Measurements from ENCODE around the gene TSPAN13.
"Not testable (repeated sequence)": the region's sequence is repeated elsewhere in the genome, so short reads cannot be mapped to it uniquely, and the experiment has no call there.

Gene TSPAN13

DNA sequence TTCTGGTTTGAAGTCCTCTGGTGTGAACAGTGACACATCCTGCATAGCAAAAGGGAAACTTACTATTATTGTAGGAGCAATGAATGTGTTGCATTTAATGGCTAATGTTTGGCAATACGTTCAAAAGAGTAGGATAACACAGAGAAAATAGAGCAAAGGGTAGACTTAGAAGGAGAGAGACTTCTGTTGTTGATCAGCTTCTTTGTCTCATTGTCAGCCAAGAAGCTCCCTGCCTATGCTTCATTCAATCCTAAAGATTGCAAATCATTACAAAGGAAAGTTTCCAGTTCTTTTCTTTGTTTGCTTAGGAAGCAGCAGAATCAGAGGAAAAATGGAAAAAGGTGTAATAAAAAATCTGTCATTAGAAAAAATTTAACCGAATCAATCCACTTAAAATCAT is 7.9 kb upstream of the TSPAN13 start:
- H3K4me3 ChIP-seq (ENCODE audit: low read length): no peak overlapping the region

DNA sequence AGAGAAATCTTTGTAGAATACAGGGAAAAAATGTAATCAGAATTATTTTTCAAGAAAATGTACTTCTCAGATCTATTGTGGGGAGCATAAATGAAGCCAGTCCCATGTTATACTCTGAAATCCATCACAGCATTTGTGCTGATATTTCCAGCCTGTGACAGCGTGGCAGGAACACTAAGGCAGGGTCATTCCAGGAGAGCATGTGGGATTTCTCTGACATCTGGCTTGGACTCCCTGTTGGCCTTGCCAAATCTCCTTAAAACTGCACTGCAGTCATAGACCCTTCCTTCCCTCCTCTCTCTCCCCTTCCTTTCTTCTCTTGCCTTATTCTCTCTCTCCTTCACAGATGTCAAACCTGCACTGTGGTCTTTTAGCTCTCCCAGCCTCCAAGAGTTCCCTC is 6.5 kb upstream of the TSPAN13 start:
- H3K4me3 ChIP-seq (ENCODE audit: low read length): no peak overlapping the region
- no peaks in the 10 kb centered on the region for H3K27me3 ChIP-seq (ENCODE audit: insufficient read depth, low read length)
- peaks cover 25% of the 10 kb centered on the region for H3K4me1 ChIP-seq (ENCODE audit: insufficient read depth, low read length)
- no peaks in the 10 kb centered on the region for H3K36me3 ChIP-seq (ENCODE audit: insufficient read depth, low read length)
- no peaks in the 10 kb centered on the region for H3K9me3 ChIP-seq (ENCODE audit: low read length)
- H2AFZ ChIP-seq (ENCODE audit: low read depth, low read length): no peak overlapping the region

More for the DNA sequence above, 7.9 kb upstream of the TSPAN13 start:
- H3K9me3 ChIP-seq (ENCODE audit: low read length): no peaks in the 10 kb centered on the region
- H3K4me1 ChIP-seq (ENCODE audit: insufficient read depth, low read length): peaks cover 25% of the 10 kb centered on the region
- no peaks in the 10 kb centered on the region for H3K36me3 ChIP-seq (ENCODE audit: insufficient read depth, low read length)
- peak overlapping the region; percentile 7 for H2AFZ ChIP-seq (ENCODE audit: low read depth, low read length)
- no peaks in the 10 kb centered on the region for H3K27me3 ChIP-seq (ENCODE audit: insufficient read depth, low read length)

DNA sequence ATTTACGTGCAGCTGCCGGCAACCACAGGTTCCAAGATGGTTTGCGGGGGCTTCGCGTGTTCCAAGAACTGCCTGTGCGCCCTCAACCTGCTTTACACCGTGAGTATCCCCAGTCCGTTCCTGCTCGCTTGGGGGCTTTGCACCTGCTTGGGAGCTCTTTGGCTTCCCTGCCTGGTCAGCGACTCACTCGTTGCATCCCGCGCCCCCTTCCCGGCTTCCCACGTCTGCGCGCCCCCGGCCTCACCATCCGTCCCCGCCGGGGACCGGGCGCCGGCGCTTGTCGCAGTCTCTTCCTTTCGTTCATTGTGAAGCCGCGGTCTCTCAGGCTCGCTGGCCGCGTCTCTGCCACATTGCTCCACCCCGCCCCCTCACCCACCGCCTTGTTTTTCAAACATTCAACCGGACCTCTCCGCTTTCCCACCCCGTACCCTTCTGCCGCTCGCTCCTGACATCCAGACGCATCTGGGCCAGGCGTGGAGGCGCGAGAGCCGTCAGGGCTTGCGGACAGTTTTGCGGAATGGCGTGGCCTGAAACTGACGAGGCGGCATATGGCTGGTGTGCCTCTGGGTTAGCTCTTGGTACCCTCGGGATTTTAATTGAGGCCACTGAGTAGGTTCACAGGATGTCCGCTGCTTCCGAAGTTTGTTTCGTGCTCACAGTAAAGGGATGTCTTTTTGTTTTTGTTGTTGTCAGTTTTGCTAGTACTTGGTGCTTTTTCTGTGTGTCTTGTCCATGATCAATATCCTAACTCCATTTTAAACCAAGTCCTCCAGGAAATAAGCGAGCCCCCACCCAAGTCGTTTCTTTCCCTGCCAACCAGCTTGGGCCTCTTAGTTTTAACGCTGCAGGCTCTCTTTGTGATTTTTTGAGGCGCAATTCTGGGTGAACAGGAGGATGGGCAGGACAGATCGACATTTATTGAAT is 639 bp downstream of the TSPAN13 start:
- Histone ChIP-seq H3K9me3 (ENCODE audit: low read length) (peaks cover 2% of the 10 kb centered on the region), H3K36me3 (ENCODE audit: insufficient read depth, low read length) (no peaks in the 10 kb centered on the region), H3K27me3 (ENCODE audit: insufficient read depth, low read length) (no peaks in the 10 kb centered on the region), H2AFZ (ENCODE audit: low read depth, low read length) (peak overlapping the region; percentile 65), H3K4me1 (ENCODE audit: insufficient read depth, low read length) (peaks cover 13% of the 10 kb centered on the region), H3K4me3 (ENCODE audit: low read length) (peak overlapping the region; percentile 80)

DNA sequence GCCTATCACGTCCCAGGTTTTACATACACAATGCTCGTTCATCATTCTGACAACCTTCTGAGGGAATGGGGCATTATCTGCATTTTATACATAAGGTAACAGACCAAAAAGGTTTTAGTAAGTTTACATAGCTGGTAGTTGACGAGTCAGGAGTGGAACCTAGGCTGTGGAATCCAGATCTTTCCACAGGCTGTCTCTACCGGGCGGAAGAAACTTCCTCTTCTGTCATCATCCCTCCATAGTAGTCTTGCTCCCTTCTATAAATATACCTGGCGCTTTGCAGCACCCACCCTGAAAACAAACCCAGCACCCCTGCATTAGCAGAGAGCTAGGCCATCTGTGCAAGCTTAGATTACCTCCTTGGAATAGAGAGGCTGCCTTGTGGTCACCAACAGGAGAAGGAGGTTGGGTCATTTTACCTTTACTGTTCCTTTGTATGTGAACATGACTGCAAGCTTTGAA is 1.3 kb downstream of the TSPAN13 start:
- Histone ChIP-seq H3K4me3 (ENCODE audit: low read length) (peak overlapping the region; percentile 80), H2AFZ (ENCODE audit: low read depth, low read length) (peak overlapping the region; percentile 65), H3K4me1 (ENCODE audit: insufficient read depth, low read length) (peaks cover 13% of the 10 kb centered on the region), H3K36me3 (ENCODE audit: insufficient read depth, low read length) (no peaks in the 10 kb centered on the region), H3K27me3 (ENCODE audit: insufficient read depth, low read length) (no peaks in the 10 kb centered on the region), H3K9me3 (ENCODE audit: low read length) (peaks cover 3% of the 10 kb centered on the region)

DNA sequence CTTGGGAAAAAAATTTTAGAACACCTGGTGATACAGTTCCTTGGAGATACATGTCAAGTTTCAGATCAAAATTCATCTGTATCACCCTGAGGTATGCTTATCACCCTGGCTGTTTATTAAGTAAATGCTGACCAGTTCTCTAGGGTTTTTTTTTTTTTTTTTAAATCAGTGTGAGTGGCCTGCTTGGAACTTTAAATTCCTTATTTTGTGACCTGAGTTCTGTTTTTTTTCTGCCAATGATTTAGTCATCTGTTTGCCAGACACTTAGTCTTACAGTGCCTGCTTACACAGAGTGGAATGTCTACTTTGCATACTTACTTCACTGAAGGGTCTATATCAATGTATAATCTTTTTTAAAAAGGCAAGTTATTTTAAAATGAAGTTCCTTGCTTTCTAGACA is 1.8 kb downstream of the TSPAN13 start:
- Histone ChIP-seq H3K4me1 (ENCODE audit: insufficient read depth, low read length) (peaks cover 13% of the 10 kb centered on the region), H3K27me3 (ENCODE audit: insufficient read depth, low read length) (no peaks in the 10 kb centered on the region), H3K4me3 (ENCODE audit: low read length) (peak overlapping the region; percentile 80), H3K9me3 (ENCODE audit: low read length) (peaks cover 3% of the 10 kb centered on the region), H2AFZ (ENCODE audit: low read depth, low read length) (no peak overlapping the region), H3K36me3 (ENCODE audit: insufficient read depth, low read length) (no peaks in the 10 kb centered on the region)

DNA sequence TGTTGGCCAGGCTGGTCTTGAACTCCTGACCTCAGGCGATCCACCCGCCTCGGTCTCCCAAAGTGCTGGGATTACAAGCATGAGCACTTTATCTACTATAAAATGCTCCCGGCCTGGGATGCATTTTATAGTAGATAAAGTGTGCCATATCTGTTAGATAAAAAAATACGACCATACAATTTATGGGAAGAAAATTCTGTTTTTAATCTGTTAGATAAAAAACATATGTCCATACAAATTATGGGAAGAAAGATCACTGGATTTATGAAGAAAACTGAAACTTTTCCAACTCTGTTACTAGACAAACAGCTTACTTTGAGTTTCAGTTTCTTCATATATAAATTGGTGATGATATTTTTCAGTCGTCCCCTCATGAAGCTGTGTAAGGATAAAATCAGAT is 4.5 kb downstream of the TSPAN13 start:
- peaks cover 6% of the 10 kb centered on the region for H3K9me3 ChIP-seq (ENCODE audit: low read length)
- peaks cover 13% of the 10 kb centered on the region for H3K4me1 ChIP-seq (ENCODE audit: insufficient read depth, low read length)
- H3K4me3 ChIP-seq (ENCODE audit: low read length): no peak overlapping the region
- no peaks in the 10 kb centered on the region for H3K27me3 ChIP-seq (ENCODE audit: insufficient read depth, low read length)
- H2AFZ ChIP-seq (ENCODE audit: low read depth, low read length): no peak overlapping the region
- no peaks in the 10 kb centered on the region for H3K36me3 ChIP-seq (ENCODE audit: insufficient read depth, low read length)

DNA sequence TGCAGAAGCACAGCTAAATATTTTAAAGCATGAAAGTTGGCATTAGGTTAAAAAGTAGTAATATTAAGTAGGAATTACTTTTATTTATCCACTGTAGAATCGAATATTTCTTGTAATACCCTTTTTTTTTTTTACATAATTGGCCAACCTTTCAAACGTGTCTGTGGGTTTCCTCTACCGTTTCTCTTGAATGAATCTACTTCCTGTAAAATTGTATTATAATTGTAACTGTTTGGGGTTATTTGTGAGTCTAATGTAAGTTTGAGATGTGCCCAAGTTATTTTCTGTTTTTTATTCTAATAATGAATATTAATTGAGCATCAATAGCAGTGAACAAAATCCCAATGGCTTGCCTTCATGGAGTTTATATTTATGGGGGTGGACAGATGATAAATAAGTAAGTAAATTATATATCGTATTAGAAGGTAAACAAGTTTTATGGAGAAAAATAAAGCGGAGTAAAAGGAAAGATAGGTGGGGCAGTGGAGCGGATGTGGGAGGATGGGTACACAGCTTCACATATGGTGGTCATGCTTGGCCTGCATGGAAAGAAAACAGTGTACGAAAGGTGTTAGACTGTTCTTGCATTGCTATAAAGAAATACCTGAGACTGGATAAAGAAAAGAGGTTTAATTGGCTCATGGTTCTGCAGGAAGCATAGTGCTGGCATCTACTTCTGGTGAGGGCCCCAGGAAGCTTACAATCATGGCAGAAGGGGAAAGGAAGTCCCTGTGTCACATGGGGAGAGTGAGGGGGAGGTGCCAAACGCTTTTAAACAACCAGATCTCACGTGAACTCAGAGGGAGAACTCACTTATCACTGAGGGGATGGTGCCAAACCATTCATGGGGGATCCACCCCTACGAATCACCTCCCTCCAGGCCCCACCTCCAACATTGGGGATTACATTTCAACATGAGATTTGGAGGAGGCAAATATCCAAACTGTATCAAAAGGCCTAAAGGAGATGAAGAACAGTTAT is 5.4 kb downstream of the TSPAN13 start:
- H3K27me3 ChIP-seq (ENCODE audit: insufficient read depth, low read length): no peaks in the 10 kb centered on the region
- H3K4me1 ChIP-seq (ENCODE audit: insufficient read depth, low read length): peaks cover 13% of the 10 kb centered on the region
- peaks cover 8% of the 10 kb centered on the region for H3K9me3 ChIP-seq (ENCODE audit: low read length)
- no peak overlapping the region for H2AFZ ChIP-seq (ENCODE audit: low read depth, low read length)
- H3K4me3 ChIP-seq (ENCODE audit: low read length): no peak overlapping the region
- H3K36me3 ChIP-seq (ENCODE audit: insufficient read depth, low read length): no peaks in the 10 kb centered on the region

DNA sequence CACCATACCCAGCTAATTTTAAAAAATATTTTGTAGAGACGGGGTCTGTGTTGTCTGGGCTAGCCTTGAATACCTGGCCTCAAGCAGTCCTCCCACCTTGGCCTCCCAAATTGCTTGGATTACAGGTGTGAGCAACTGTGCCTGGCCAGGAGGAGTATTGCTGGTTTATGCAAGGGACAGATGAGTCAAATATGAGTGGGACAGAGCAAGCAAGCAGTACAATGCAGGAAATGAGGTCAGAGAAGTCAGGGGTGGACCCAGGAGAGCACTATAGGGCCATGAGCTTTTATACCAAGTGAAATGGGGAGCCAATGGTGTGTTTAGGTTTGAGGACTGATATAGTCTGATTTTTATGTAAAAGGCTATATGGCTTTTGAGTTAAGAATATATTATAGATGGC is 6.3 kb downstream of the TSPAN13 start:
- Histone ChIP-seq H3K4me1 (ENCODE audit: insufficient read depth, low read length) (peaks cover 13% of the 10 kb centered on the region), H3K4me3 (ENCODE audit: low read length) (no peak overlapping the region), H3K27me3 (ENCODE audit: insufficient read depth, low read length) (no peaks in the 10 kb centered on the region), H3K9me3 (ENCODE audit: low read length) (peaks cover 8% of the 10 kb centered on the region), H2AFZ (ENCODE audit: low read depth, low read length) (no peak overlapping the region), H3K36me3 (ENCODE audit: insufficient read depth, low read length) (no peaks in the 10 kb centered on the region)

DNA sequence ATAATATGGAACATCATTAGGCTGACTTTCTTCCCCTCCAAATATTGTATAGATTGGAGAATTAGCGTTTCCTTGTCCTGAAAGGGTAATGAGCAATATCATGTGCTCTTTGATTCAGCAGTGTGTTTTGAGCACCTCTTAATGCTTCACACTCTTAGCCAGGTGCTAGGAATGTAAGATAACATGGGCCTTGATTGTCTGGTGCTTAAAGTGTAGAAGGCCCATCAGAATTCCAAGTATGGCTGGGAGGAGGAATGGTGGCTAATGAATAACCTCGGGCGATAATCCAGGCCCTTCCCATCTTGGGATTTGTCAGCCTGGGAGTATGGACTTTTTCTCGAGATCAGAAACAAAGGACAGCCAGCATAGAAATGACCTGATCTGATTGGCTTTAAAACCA is 8.6 kb downstream of the TSPAN13 start:
- Histone ChIP-seq H3K27me3 (ENCODE audit: insufficient read depth, low read length) (no peaks in the 10 kb centered on the region), H2AFZ (ENCODE audit: low read depth, low read length) (no peak overlapping the region), H3K4me3 (ENCODE audit: low read length) (no peak overlapping the region), H3K36me3 (ENCODE audit: insufficient read depth, low read length) (no peaks in the 10 kb centered on the region), H3K4me1 (ENCODE audit: insufficient read depth, low read length) (no peaks in the 10 kb centered on the region), H3K9me3 (ENCODE audit: low read length) (peaks cover 12% of the 10 kb centered on the region)

DNA sequence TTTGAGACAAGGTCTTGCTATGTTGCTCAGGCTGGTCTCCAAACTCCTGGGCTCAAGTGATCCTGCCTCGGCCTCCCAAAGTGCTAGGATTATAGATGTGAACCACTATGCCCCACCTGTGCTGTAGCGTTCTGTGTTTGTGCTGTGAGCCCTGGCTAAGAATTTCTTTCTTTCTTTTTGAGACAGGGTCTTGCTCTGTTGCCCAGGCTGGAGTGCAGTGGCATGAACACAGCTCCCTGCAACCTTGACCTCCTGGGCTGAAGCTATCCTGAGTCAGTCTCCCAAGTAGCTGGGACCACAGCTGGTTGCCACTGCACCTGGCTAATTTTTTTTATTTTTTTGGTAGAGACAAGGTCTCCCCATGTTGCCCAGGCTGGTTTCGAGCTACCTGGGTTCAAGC is 11.4 kb downstream of the TSPAN13 start:
- Histone ChIP-seq H3K9me3 (ENCODE audit: low read length) (peaks cover 8% of the 10 kb centered on the region), H3K27me3 (ENCODE audit: insufficient read depth, low read length) (no peaks in the 10 kb centered on the region), H2AFZ (ENCODE audit: low read depth, low read length) (no peak overlapping the region), H3K36me3 (ENCODE audit: insufficient read depth, low read length) (no peaks in the 10 kb centered on the region), H3K4me1 (ENCODE audit: insufficient read depth, low read length) (no peaks in the 10 kb centered on the region), H3K4me3 (ENCODE audit: low read length) (no peak overlapping the region)

DNA sequence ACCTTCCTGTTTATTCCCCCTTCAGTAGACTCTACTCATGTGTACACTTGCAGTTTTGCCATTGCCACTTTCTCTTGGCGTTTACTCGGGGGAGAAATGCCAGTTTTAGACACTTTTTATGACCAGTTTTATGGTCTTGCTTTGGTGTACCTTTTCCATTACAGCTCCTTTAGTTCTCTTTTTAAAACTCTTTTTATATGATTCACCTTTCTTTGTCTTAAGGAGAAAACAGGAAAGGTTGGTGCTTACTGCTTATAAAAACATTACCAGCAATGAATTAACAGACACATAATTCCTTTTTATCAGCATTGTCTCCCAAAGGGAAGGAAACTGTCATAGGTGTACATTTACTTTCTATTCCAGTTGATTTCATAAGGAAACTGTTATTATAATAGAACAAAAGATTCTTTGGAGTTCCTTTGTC is 11.9 kb downstream of the TSPAN13 start:
- Histone ChIP-seq H3K36me3 (ENCODE audit: insufficient read depth, low read length) (no peaks in the 10 kb centered on the region), H3K4me1 (ENCODE audit: insufficient read depth, low read length) (no peaks in the 10 kb centered on the region), H3K27me3 (ENCODE audit: insufficient read depth, low read length) (no peaks in the 10 kb centered on the region), H2AFZ (ENCODE audit: low read depth, low read length) (no peak overlapping the region), H3K9me3 (ENCODE audit: low read length) (peaks cover 8% of the 10 kb centered on the region), H3K4me3 (ENCODE audit: low read length) (no peak overlapping the region)

DNA sequence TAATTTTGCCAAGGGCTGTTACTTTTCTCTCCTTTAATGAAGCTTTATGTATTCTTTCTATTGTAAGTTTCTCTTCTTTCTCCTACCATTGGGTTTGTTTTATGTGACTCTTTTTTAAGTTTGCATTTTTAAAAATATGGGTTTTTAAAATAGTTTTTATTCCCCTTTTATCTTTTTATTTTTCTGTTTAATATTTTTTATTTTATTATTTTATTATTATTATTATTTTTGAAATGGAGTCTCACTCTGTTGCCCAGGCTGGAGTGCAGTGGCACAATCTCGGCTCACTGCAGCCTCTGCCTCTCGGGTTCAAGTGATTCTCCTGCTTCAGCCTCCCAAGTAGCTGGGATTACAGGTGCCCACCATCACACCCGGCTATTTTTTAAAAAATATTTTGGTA is 16.4 kb downstream of the TSPAN13 start:
- H2AFZ ChIP-seq (ENCODE audit: low read depth, low read length); H3K4me1 ChIP-seq (ENCODE audit: insufficient read depth, low read length); H3K27me3 ChIP-seq (ENCODE audit: insufficient read depth, low read length); H3K4me3 ChIP-seq (ENCODE audit: low read length); H3K36me3 ChIP-seq (ENCODE audit: insufficient read depth, low read length); H3K9me3 ChIP-seq (ENCODE audit: low read length): not testable (repeated sequence)

Data from neuron (in vitro differentiated cells).